Epidermal melanocyte (primary cell): ENCODE measurements around the gene PUS1.
"Not testable (repeated sequence)": the region's sequence is repeated elsewhere in the genome, so short reads cannot be mapped to it uniquely, and the experiment has no call there.

Experiments
- DNase-seq: peaks from one replicate; pipeline ENCODE4 v3.0.0; 2011; ENCODE audit warnings: low spot score; ENCODE audit not compliant: insufficient read length

PUS1 gene

DNA sequence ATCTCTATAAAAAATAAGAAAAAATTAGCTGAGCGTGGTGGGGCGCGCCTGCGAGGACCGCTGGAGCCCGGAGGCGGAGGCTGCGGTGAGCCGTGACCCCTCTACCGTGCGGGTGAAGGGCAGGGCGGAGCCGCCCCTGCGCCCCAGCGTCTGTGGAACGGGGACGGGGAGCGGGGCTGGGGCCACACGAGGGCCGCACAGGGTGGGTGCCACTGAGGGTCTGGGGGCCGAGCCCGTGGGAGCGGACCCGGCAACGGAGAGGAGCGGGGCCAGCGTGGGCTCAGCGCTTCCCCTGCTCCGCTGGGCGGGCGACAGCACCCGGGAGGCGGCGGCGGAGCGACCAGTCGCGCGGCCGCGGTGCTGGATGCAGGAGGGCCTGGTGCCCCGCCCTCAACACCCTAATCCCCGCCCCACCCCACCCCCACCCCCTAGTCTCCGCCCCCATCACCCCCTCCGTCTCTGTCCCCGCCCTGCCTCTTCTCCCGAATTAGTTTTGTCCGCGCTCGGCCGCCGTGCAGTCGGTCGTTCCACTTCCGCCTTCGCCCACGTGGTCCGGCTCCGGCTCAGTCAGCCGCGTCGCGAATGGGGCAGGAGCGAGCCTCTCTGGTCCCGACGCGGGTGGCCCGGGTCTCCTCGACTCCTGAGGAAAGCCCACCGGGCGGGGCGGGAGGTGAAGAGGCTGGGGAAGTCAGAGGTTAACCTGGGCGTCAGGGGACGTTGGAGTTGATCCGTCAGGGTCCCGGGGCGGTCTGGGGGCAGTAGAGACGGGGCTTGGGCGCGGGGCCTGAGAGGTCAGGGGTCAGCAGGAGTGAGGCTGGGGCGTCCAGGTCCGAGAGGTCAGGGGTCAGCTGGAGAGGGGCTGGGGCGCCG is at the start of gene PUS1:
Gene PUS1 (plus strand): TSS at position 566 of the 870 bp plus-strand sequence. CDS start 447 bp downstream, outside the sequence.
- DNase-seq: peak; percentile 99

DNA sequence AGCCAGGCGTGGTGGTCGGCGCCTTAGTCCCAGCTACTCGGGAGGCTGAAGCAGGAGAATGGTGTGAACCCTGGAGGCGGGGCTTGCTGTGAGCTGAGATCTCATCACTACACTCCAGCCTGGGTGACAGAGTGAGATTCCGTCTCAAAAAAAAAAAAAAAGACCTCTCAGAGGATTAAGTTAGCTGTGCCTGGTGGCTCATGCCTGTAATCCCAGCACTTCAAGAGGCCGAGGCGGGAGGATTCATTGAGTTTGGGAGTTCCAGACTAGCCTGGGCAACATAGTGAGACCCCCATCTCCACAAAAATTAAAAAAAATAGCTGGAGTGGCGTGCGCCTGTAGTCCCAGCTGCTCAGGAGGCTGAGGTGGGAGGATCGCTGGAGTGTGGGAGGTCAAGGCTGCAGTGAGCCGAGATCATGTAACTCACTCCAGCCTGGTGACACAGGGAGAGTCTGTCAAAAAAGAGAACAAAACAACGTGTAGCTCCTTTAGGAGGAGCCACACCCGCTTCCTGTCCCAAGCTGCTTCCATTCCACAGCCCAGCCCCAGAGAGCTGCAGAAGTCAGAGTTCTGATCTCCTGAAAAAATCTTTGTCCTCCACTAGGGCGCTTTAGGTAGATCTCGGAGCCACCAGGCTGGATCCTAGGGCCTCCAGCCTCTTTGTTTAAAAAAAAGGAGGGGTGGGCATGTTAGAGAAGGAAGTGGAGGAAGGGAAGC is 46.1 kb upstream of the PUS1 start:
- DNase-seq: no peak

DNA sequence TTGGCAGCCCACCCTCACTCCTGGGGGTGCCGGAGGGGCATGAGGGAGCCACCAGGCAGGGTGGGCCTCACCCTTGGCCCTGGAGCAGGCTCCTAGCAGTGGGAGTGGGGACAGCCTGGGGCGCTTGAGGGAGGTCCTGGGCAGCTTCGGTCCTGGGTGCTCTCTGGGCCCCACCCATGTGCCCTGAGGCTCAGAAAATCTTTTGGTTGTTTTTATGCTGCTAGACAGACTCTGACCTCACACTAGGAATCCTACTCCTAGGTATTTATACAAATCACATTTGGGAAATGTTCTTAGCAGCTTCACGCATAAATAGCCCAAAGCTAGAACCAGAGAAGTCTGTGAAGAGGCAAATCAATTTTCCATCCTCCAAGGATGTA is 45.6 kb upstream of the PUS1 start:
- DNase-seq: no peak

DNA sequence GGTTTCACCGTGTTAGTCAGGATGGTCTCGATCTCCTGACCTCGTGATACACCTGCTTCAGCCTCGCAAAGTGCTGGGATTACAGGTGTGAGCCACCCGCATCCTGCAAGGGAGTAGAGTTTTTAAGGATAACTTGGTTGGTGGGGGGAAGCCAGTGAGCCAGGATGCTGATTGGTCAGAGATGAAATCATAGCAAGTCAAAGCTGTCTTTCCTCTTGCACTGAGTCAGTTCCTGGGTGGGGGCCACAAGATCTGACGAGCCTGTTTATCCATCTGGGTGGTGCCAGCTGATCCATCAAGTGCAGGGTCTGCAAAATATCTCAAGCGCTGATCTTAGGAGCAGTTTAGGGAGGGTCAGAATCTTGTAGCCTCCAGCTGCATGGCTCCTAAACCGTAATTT is 44.0 kb upstream of the PUS1 start:
- not testable (repeated sequence) for DNase-seq

DNA sequence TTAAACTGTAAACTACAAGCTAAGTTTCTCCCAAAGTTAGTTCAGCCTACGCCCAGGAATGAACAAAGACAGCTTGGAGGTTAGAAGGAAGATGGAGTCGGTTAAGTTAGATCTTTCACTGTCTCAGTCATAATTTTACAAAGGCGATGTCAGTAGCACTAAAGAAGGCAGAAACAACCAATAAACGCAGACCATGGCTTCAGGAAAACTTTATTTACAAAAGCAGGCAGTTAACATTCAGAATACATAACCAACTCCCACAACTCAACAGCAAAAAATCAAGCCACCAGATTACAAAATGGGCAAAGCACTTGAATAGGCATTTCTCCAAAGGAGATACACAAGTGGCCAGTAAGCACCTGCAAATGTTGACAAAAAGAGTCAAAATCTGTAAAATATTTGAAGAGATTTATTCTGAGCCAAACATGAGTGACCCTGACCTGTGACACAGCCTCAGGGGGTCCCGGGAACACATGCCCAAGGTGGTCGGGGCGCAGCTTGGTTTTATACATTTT is 43.5 kb upstream of the PUS1 start:
- DNase-seq: no peak

DNA sequence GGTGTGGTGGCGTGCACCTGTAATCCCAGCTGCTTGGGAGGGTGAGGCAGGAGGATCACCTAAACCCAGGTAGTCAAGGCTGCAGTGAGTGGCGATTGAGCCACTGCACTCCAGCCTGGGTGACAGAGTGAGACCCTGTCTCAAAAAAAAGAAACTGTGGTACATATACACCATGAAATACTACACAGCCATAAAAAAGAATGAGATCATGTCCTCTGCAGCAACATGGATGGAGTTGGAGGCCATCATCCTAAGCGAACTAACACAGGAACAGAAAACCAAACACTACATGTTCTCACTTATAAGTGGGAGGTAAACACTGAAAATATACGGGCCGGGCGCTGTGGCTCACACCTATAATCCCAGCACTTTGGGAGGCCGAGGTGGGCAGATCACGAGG is 37.4 kb upstream of the PUS1 start:
- not testable (repeated sequence) for DNase-seq

DNA sequence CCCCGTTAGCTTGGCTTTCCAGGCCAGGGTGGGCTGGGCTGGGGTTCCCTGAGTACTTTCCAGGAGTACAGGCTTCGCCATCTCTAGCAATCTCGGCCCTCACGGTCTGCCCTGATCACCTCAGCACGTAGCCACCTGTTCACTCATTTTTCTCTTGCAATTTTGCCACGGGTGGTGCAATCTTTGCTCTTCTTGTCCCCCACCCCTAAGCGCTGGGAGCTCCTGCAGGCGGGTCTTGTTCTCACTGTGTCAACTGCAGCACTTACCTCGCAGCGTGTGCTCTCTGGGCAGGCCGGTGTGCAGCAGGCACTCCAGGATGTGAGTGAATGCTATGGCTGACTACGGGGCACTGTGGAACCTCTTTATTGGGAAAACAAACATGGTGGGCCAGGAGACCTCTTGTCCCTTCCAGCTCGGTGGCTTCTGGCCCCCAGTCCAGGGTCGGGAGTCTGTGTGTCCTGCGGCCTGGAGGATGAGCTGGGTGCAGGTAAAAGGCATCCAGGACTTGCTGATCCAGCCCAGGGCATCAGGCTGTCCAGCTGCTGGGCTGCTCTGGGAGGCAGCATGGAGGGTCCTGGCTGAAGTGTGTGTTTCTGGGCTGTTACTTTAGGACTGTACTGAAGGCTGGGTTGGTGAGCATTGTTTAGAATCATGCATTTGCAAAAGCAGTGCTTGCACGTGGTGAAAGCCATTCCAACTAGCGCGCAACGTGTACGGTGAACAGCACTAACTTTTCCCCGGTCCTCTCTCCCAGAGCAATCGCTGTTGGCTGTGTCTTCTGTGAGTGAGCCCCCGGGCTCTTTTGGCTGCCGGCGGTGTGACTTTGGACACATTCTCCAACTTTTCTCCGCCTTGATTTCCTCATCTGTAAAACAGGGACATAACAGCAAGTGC is 36.1 kb upstream of the PUS1 start:
- no peak for DNase-seq

DNA sequence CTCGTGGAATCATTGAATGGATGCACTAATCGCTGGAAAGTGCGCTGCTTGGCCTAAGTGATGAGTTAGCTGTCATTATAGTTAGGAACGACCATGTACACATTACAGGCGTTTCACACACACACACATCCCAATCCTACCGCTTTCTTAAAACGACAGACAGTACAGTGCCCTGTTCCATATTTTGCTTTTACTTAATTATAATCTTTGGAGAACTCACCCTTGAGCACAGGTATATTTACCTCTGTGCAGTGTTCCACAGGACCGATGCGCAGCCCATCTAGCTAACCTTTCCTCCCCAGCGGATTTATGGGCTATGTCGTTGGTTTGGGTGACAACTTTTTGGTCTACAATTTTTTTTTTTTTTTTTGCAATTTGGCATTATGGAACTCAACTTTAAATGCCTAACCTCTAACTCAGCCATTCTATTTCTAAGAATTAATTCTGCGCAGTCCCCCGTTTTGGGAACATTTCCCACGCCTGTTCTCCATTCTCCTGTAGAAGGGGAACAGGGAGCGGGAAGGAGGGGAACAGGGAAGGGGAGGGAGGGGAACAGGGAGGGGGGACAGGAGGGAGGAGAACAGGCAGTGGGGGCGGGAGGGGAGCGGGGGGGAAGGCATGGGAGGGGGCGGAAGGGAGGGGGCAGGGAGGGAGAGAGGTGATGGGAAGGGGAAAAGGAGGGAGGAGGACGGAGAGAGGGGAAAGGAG is 35.3 kb upstream of the PUS1 start:
- DNase-seq: peak; percentile 19

DNA sequence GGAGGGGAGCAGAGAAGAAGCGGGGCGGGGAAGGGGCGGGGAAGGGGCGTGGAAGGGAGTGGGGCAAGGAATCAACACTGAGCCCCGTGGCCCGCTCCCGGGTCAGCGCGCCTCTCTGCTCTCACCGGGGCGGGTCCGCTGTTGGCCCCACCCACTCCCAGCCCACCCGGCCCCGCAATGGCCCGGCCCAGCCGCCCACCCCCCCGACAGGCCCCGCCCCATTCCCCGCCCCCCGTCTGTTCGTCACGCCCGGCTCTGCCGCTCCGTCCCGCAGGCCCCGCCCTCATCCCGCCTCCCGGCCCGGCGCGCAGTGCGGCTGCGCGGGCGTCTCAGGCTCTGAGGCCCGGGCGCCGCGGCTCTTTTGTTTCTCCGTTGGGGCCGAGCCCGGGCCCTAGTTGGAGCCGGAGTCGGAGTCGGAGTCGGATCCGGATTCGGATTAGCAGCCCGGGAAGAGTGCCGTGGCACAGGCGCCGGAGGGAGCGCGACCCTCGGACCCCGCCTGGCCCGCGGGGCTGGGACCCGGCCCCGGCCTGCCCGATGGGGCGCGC is 34.7 kb upstream of the PUS1 start, which contains the start of gene ULK1:
Gene ULK1 (plus strand): TSS at position 310 of the 548 bp plus-strand sequence. CDS start 380 bp downstream, outside the sequence.
- peak; percentile 99 for DNase-seq

DNA sequence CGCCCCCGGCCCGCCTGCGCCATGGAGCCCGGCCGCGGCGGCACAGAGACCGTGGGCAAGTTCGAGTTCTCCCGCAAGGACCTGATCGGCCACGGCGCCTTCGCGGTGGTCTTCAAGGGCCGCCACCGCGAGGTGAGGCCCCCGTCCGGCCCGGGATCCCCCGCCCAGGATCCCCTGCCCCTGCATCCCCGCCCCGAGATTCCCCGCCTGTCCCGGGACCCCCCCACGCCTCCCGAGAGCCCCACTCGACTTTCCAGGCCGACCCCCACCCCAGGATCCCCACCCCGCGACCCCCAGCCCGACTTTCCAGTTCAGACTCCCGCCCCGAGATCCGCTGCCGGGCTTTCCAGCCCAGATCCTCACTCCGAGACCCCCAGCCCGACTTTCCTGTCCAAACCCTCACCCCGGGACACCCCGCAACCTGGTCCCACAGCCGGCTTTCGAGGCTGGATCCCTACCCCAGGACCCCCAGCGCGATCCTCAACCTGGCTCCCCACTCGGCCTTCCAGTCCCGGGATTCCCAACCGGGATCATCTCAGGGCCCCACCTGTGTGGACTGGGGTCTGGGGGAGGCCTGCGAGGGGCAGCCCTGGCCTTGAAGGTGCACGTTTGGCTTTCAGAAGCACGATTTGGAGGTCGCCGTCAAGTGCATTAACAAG is 34.0 kb upstream of the PUS1 start:
- peak; percentile 17 for DNase-seq

DNA sequence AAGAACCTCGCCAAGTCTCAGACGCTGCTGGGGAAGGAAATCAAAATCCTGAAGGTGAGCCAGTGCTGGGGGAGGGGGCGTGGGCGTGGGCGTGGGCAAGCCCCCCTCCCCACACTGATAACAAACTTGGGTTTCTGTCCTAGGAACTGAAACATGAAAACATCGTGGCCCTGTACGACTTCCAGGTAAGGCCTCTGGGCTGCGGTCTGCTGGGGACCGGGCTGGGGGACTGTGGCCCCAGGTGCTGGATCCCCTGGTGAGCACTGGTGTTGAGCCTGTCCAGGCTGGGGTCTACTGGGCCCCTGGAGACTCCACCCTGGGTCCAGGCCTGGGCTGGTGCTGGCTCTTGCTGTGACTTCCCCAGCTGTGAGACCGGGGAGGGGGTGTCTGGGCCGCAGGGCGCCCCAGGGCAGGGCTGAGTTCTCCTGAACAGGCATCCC is 33.4 kb upstream of the PUS1 start:
- peak; percentile 17 for DNase-seq

DNA sequence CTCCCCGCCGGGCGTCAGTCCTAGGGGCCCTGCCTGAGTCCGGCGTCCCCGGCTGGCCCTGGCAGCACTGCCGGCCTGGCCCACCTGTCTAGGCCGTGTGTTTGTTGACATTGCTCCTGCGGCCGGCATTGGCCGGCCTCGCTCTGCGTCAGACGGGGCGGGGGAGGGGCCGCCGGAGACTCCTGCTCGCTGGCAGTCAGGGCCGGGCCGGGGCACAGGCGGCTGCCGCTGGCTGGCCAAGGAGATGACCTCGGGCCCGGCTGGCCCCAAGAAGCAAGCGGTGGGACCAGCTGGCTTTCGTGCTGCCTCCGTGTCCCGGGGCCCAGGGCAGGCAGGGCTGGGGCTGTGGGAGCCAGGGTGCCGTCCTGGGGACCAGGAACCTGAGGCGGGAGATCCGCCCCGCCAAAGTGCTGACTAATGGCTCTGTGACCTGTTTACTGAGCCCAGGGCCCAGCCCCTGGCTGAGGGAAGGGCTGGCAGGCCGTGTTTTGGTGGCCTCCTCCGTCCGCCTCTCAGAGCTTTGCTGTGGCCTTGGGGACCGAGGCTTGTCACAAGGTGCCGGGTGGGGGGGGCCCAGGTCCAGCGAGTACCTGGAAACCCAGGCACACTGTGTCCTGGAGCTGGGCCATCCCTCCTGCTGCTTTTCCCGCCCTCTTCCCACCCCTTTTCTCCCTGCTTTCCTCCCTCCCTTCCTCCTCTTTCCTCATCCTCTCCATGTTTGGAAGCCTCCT is 32.8 kb upstream of the PUS1 start:
- DNase-seq: peak; percentile 92

DNA sequence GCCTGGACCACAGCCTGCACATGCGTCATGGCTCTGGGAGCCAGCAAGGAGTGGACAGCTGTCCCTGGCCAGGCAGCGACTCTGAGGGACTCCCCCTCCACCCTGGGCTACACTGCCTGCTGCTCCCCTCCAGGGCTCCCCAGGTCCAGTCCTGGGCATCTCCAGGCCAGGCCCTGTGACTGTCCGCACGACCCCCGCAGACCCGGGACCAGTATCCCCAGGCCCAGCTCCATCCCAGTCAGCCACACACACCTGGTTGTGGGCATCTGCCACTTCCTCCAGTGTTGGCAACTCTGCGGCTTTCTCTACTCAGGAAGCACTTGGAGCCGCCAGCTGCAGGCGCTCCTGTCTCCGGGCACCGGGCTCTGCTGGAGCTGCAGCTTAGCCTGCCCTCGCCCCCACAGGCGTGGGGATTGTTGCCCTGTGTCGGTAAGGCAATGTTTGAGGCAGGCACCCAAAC is 32.2 kb upstream of the PUS1 start:
- DNase-seq: no peak

DNA sequence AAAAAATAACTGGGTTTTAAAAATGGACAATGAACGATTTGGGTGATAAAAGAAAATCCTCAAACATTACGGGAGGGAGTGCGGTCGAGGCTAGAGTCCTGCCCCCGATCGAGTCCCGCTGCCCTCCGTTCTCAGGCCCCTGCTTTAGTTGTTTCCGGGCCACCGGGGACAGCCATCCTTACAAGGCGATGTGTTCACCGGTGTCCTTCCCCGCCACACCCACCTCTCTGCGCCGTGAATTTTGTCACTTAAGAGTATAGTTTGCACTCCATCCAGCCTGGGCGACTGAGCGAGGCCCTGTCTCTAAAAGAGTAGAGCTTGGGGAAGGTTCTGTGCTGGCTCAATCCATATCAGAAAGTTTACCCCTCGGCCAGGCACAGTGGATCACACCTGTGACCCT is 31.8 kb upstream of the PUS1 start:
- no peak for DNase-seq

DNA sequence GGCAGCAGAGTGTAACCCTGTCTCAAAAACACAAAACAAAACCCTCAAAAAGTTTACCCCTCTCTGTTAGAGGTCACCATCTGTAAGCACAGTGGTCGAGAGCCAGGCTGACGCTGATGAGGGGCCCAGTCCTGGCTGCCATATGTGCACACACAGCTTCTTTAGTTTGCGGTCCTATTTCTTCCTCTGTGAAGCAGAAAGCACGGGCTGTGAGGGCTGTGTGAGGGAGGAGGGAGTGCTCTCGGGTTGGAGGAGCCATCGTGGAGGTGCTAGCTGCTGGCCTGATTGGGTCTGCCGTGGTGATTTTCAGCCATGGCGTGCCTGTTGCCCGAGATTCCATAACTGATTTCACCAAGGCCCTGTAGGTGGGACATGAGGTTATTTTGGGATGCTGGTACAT is 31.2 kb upstream of the PUS1 start:
- DNase-seq: no peak

DNA sequence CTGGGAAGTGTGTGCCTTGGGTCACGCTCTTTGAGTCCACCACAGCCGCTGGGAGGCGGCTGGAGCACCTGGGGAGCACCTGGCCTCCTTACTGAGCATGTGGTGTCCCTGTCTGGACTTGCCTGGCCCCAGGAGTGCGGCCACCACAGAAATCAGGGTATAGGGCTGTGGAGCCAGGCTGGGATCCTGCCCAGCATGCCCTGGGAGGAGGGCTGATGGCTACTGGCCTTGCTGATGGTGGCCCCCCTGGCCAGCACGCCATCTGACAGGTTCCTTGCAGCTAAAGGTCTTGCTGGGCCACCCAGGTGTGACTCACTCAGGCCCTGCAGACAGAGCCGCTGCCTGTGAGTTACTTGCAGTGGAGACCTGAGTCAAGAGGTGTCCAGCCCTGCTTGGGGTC is 28.7 kb upstream of the PUS1 start:
- peak; percentile 8 for DNase-seq

DNA sequence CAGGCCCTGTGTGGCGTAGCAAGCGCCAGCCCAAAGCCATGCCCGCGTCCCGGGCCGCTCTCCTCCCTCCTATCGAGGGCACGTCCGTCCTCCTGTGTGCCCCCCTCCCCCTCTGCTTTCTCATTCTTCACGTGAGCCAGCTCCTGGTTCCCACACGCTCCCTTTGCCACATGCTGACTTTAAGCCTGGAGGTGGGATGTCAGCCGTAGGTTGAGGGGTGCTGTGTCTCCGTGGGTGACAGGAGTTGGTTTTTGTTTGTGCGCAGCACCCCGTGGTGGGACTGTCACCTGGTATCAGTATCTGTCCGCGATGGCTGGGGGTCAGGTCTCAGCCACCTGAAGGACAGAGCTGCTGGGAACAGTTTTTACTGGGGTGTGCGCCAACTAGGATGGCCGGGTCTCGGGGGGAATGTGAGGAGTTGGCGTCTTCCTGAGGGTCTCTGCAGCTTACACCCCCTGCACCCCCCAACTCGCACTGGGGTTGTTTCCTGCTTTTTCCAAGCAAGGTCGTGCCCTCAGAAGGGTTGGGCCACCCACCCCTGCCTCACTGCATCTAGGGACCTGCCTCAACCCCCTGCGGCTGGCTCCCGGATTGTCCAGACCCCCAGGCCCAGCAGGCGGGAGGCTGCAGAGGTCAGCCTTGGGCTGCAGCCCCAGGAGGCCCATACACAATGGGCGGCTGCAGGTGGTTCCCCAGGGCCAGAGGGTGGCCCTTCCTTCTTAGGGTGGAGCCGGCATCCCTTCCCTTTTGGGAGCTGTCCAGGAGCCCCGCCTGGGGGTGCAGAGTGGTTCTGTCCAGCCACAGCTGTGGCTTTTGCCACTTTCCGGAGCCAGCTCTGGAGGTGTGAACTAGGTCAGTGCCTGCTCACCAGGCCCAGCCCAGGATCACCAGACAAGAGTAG is 27.4 kb upstream of the PUS1 start:
- peak; percentile 15 for DNase-seq
